ENCODE measurements around the gene FOXF1.

DNA sequence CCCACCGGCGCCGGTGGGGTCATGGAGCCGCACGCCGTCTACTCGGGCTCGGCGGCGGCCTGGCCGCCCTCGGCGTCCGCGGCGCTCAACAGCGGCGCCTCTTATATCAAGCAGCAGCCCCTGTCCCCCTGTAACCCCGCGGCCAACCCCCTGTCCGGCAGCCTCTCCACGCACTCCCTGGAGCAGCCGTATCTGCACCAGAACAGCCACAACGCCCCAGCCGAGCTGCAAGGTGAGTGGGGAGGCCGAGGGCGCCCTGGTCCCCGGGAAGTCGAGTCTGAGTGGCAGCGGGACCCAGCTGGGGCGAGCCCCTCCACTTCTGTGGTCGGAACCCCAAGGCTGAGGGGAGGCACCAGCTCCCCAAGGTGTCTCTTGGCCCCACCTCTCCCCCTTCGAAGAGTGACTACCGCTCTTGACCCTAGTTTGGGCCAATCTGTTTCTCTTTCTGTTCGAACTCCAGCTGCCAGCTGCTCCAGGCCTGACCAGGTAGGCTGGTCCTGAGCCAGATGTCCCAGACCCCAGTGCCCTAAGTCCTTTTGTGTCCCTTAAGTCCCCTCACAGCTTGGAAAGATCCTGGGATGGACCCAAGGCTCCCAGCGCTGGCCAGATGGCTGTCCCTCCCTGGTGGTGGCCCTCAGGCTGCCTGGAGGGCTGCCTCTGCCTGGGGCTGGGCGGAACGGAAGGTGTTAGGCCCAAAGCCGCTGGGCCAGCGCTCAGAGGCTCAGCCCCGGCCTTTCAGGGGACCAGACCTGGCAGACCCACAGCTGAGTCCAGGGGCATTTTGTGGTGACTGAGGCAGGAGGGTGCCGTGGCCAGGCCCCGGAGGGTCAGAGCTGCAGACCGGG lies 1.2 kb downstream of the FOXF1 start:
- TF ChIP-seq, protein P1, sequence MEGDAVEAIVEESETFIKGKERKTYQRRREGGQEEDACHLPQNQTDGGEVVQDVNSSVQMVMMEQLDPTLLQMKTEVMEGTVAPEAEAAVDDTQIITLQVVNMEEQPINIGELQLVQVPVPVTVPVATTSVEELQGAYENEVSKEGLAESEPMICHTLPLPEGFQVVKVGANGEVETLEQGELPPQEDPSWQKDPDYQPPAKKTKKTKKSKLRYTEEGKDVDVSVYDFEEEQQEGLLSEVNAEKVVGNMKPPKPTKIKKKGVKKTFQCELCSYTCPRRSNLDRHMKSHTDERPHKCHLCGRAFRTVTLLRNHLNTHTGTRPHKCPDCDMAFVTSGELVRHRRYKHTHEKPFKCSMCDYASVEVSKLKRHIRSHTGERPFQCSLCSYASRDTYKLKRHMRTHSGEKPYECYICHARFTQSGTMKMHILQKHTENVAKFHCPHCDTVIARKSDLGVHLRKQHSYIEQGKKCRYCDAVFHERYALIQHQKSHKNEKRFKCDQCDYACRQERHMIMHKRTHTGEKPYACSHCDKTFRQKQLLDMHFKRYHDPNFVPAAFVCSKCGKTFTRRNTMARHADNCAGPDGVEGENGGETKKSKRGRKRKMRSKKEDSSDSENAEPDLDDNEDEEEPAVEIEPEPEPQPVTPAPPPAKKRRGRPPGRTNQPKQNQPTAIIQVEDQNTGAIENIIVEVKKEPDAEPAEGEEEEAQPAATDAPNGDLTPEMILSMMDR (IDR thresholded peaks at IDR 0.05) = no peak
- TF ChIP-seq EP300 (IDR thresholded peaks at IDR 0.05; ENCODE audit: low read depth) (no peak), POLR2A (IDR thresholded peaks at IDR 0.05) (no peak)
